RWPE2 (cell line): ENCODE measurements around the gene LLGL1.

Source experiments
- ATAC-seq: fragments of 200-7000 bp; cut with Tn5 transposase; 3 replicates; pipeline ENCODE4 v1.9.1; 2021; ENCODE audit warnings: low read depth
- DNase-seq: peaks from one replicate; pipeline ENCODE4 v3.0.0-alpha.2; 2020; ENCODE audit warnings: low spot score
- H3K27ac ChIP-seq: fragments of 450-650 bp; 2 replicates; pipeline ENCODE4 v1.5.1; 2017; ENCODE audit warnings: mild to moderate bottlenecking; ENCODE audit not compliant: poor library complexity, severe bottlenecking
- H3K27me3 ChIP-seq: fragments of 250-450 bp; sonication (Bioruptor Pico); 2 replicates; pipeline ENCODE4 v1.5.1; 2021; ENCODE audit warnings: mild to moderate bottlenecking, moderate library complexity; ENCODE audit not compliant: insufficient read depth, poor library complexity, severe bottlenecking
- H3K36me3 ChIP-seq: fragments of 250-450 bp; sonication (Bioruptor Pico); 2 replicates; pipeline ENCODE4 v1.5.1; 2020; ENCODE audit warnings: low read depth, mild to moderate bottlenecking, moderate library complexity
- H3K4me1 ChIP-seq: fragments of 250-450 bp; sonication (Bioruptor Pico); 2 replicates; pipeline ENCODE4 v1.5.1; 2021; ENCODE audit warnings: mild to moderate bottlenecking, moderate library complexity; ENCODE audit not compliant: insufficient read depth, poor library complexity, severe bottlenecking
- H3K4me3 ChIP-seq: fragments of 250-450 bp; sonication (Bioruptor Pico); 2 replicates; pipeline ENCODE4 v1.5.1; 2021; ENCODE audit warnings: mild to moderate bottlenecking, moderate library complexity; ENCODE audit not compliant: severe bottlenecking
- H3K9me3 ChIP-seq: fragments of 250-450 bp; sonication (Bioruptor Pico); 2 replicates; pipeline ENCODE4 v1.5.1; 2021; ENCODE audit warnings: mild to moderate bottlenecking, moderate library complexity; ENCODE audit not compliant: severe bottlenecking
- TF ChIP-seq, protein P1 (sequence below): fragments of 450-650 bp; IDR thresholded peaks from one replicate; pipeline ENCODE4 v1.5.1; 2017; ENCODE audit warnings: mild to moderate bottlenecking, moderate library complexity; ENCODE audit not compliant: poor library complexity, severe bottlenecking

Gene LLGL1

GRCh38 chr17:18261146-18261515 lies 35.7 kb downstream of the LLGL1 start:
- ATAC-seq = peak; percentile 44
- Histone ChIP-seq H3K4me1 (peaks cover 17% of the 10 kb centered on the region), H3K27ac (peak overlapping the region; percentile 94), H3K27me3 (no peaks in the 10 kb centered on the region), H3K4me3 (peak overlapping the region; percentile 92), H3K36me3 (peaks cover 30% of the 10 kb centered on the region), H3K9me3 (no peaks in the 10 kb centered on the region)
- TF ChIP-seq, protein P1, sequence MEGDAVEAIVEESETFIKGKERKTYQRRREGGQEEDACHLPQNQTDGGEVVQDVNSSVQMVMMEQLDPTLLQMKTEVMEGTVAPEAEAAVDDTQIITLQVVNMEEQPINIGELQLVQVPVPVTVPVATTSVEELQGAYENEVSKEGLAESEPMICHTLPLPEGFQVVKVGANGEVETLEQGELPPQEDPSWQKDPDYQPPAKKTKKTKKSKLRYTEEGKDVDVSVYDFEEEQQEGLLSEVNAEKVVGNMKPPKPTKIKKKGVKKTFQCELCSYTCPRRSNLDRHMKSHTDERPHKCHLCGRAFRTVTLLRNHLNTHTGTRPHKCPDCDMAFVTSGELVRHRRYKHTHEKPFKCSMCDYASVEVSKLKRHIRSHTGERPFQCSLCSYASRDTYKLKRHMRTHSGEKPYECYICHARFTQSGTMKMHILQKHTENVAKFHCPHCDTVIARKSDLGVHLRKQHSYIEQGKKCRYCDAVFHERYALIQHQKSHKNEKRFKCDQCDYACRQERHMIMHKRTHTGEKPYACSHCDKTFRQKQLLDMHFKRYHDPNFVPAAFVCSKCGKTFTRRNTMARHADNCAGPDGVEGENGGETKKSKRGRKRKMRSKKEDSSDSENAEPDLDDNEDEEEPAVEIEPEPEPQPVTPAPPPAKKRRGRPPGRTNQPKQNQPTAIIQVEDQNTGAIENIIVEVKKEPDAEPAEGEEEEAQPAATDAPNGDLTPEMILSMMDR = no peak
- peak; percentile 88 for DNase-seq

- no peaks in the 10 kb centered on the region for H3K27me3 ChIP-seq
- no peak for ATAC-seq
- peaks cover 25% of the 10 kb centered on the region for H3K36me3 ChIP-seq
- no peak for DNase-seq
- H3K27ac ChIP-seq = peak overlapping the region; percentile 94
- TF ChIP-seq, protein P1 = no peak
- peak overlapping the region; percentile 92 for H3K4me3 ChIP-seq
- H3K4me1 ChIP-seq = peaks cover 17% of the 10 kb centered on the region
- H3K9me3 ChIP-seq = no peaks in the 10 kb centered on the region
Observed at GRCh38 chr17:18261659-18262058, 36.2 kb downstream of the LLGL1 start.

GRCh38 chr17:18262111-18262510 lies 36.7 kb downstream of the LLGL1 start:
- H3K27ac ChIP-seq = peak overlapping the region; percentile 94

DNA sequence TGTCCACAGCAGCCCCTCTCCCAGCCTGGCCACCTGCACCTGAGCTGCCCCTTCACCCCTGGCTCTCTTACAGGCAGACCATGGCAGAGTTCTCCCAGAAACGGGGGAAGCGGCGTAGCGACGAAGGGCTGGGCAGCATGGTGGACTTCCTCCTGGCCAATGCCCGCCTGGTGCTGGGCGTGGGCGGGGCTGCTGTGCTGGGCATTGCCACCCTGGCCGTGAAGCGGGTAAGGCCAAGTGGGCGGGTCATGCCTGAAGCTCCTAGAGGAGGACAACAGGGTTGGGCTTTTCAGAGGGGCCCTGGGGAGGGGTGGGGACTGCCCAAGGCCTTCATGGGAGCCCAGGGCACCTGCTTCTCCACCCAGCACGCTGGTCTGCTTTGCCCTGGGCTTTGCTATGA lies 37.2 kb downstream of the LLGL1 start:
- Histone ChIP-seq H3K4me3 (no peak overlapping the region), H3K4me1 (peaks cover 14% of the 10 kb centered on the region), H3K27me3 (no peaks in the 10 kb centered on the region), H3K9me3 (no peaks in the 10 kb centered on the region), H3K36me3 (peaks cover 22% of the 10 kb centered on the region), H3K27ac (no peak overlapping the region)
- TF ChIP-seq, protein P1 = no peak
- no peak for ATAC-seq
- peak; percentile 66 for DNase-seq

More at GRCh38 chr17:18262111-18262510, 36.7 kb downstream of the LLGL1 start:
- H3K27me3 ChIP-seq = no peaks in the 10 kb centered on the region
- peaks cover 14% of the 10 kb centered on the region for H3K4me1 ChIP-seq
- TF ChIP-seq, protein P1 = no peak
- no peaks in the 10 kb centered on the region for H3K9me3 ChIP-seq
- H3K36me3 ChIP-seq = peaks cover 22% of the 10 kb centered on the region
- no peak overlapping the region for H3K4me3 ChIP-seq
- no peak for ATAC-seq
- DNase-seq = no peak

DNA sequence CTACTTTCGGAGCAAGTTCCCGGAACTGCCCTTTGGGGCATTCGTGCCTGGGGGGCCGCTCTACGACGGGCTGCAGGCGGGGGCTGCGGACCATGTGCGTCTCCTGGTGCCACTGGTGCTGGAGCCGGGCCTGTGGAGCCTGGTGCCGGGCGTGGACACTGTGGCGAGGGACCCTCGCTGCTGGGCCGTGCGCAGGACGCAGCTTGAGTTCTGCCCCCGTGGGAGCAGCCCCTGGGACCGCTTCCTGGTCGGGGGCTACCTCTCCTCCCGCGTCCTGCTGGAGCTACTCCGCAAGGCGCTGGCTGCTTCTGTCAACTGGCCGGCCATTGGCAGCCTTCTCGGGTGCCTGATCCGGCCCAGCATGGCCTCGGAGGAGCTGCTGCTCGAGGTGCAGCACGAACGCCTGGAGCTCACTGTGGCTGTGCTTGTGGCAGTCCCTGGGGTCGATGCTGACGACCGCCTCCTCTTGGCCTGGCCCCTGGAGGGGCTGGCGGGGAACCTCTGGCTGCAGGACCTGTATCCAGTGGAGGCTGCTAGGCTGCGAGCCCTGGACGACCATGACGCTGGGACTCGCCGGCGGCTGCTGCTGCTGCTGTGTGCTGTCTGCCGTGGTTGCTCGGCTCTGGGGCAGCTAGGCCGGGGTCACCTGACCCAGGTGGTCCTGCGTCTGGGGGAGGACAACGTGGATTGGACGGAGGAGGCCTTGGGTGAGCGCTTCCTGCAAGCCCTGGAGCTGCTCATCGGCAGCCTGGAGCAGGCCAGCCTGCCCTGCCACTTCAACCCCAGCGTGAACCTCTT lies 38.6 kb downstream of the LLGL1 start:
- H3K4me3 ChIP-seq = no peak overlapping the region
- H3K27me3 ChIP-seq = no peaks in the 10 kb centered on the region
- H3K36me3 ChIP-seq = peaks cover 22% of the 10 kb centered on the region
- H3K9me3 ChIP-seq = no peaks in the 10 kb centered on the region
- H3K4me1 ChIP-seq = peaks cover 23% of the 10 kb centered on the region
- peak; percentile 50 for DNase-seq
- H3K27ac ChIP-seq = no peak overlapping the region
- ATAC-seq = no peak
- TF ChIP-seq, protein P1 = no peak
